Retinal pigment epithelial cell (primary cell): ENCODE measurements around the gene SLC2A13.

Source experiments
- DNase-seq: peaks from one replicate; pipeline ENCODE4 v3.0.0-alpha.2; 2010; ENCODE audit warnings: low read depth
- H3K4me3 ChIP-seq: 2 replicates; pipeline ENCODE4 v1.5.1; 2011; ENCODE audit warnings: mild to moderate bottlenecking, low read length, control low read depth, moderate library complexity
- TF ChIP-seq, protein P1 (sequence below): conservative IDR thresholded peaks from 2 replicates; pipeline ENCODE4 v1.5.1; 2011; ENCODE audit warnings: low read depth, low read length, control low read depth, inconsistent platforms

The SLC2A13 gene

GRCh38 chr12:39840422-39840821 lies 265.5 kb downstream of the SLC2A13 start:
- TF ChIP-seq, protein P1, sequence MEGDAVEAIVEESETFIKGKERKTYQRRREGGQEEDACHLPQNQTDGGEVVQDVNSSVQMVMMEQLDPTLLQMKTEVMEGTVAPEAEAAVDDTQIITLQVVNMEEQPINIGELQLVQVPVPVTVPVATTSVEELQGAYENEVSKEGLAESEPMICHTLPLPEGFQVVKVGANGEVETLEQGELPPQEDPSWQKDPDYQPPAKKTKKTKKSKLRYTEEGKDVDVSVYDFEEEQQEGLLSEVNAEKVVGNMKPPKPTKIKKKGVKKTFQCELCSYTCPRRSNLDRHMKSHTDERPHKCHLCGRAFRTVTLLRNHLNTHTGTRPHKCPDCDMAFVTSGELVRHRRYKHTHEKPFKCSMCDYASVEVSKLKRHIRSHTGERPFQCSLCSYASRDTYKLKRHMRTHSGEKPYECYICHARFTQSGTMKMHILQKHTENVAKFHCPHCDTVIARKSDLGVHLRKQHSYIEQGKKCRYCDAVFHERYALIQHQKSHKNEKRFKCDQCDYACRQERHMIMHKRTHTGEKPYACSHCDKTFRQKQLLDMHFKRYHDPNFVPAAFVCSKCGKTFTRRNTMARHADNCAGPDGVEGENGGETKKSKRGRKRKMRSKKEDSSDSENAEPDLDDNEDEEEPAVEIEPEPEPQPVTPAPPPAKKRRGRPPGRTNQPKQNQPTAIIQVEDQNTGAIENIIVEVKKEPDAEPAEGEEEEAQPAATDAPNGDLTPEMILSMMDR, result no peak
- DNase-seq, result no peak
- H3K4me3 ChIP-seq, result no peak overlapping the region

- DNase-seq, result no peak
- no peak overlapping the region for H3K4me3 ChIP-seq
- TF ChIP-seq, protein P1, result no peak
Measured at GRCh38 chr12:39839072-39839471, 266.8 kb downstream of the SLC2A13 start.

DNA sequence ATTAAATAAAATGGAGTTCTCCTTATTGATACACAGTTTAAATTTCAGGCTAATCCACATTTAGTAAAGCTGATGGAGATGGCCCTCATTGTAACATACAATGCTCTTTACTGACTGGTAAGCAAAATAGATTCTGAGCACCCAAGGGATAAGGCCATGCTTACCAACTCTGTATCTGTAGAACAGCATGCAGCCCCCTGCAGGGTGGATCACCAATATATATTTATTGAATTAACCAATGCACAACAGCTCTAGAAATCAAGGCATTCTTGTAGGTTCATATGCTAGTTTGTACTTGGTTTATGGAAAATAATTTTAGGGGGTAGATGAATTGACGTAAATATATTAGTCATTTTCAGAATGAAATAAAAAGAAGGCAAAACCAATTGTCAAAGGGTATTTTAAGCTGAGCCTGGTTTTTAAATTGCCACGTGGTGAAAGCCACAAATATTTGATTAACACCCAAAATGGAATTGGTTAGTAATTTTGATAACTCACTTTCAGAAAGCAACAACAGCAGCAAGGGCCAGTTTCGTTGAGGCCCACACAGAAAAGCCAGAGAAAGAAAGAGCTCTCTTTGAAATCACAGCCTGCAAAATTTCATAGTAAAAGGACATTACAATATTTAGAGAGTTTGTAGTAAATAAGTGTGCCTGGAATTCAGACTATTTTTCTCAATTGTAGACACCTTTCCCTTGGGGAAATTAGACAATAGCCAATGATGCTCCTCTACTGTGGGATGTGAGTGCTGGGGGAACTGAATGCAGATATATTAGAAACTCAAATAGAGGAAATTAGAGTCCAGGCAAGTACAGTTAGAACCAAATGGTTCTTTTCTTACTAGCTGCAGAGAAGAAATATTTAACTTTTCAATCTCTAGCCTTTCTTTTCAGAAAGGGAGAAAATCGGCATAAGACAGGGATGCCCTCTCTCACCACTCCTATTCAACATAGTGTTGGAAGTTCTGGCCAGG lies 270.1 kb downstream of the SLC2A13 start:
- H3K4me3 ChIP-seq, result no peak overlapping the region
- DNase-seq, result no peak
- TF ChIP-seq, protein P1, result no peak

DNA sequence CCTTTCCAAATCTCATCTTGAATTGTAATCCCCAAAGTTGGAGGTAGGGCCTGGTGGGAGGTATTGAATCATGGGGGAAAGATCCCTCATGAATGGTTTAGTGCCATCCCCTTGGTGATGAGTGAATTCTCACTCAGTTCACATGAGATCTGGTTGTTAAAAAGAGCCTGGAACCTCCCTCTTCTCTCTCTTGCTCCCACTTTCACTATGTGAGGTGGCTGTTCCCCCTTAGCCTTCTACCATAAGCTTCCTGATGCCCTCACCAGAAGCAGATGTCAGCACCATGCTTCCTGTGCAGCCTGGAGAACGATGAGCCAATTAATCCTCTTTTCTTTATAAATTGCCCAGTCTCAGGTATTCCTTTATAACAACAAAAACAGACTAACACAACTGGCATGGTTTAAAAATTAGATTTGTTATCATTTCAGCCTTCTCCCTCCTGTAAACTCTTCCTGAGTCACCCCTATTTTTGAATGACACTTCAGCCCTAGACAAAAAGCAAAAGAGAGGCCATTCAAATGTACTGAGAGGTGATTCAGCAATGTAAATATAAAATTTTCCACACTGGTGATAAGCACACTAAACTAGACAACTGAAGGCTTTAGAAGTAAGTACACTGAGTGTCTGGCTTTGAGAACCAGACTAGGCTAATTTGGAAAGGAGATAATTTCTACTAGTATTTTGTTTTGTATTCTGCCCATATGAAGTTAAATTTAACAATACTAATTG lies 274.1 kb downstream of the SLC2A13 start:
- H3K4me3 ChIP-seq, result no peak overlapping the region
- no peak for DNase-seq
- TF ChIP-seq, protein P1, result no peak

GRCh38 chr12:39830852-39831520 lies 274.9 kb downstream of the SLC2A13 start:
- DNase-seq, result no peak
- TF ChIP-seq, protein P1, result no peak
- H3K4me3 ChIP-seq, result no peak overlapping the region

- TF ChIP-seq, protein P1, result no peak
- no peak overlapping the region for H3K4me3 ChIP-seq
- no peak for DNase-seq
Measured at GRCh38 chr12:39830171-39830570, 275.7 kb downstream of the SLC2A13 start.
